Fibroblast of lung (primary cell): ENCODE results near the gene GAPDHS. TPM values are rescaled to one million over a fixed set of nuclear protein-coding genes. Genes with fewer than 3 reads are reported as not detected.
A peak's percentile ranks its signal among the peaks of the same experiment; 100 is the strongest.

Experiments
- DNase-seq, 2 donors: peaks; one replicate each; pipeline versions ENCODE4 v3.0.0 to v3.0.0-alpha.2; 2010; ENCODE audit warnings: low read depth in 2 of 2
- H2AFZ ChIP-seq: 2 replicates; pipeline ENCODE4 v1.5.1; 2012; ENCODE audit warnings: low read length, control low read depth, inconsistent platforms
- H3K27ac ChIP-seq: 2 replicates; pipeline ENCODE4 v1.5.1; 2011; ENCODE audit warnings: low read length, control low read depth; ENCODE audit not compliant: insufficient read depth
- H3K27me3 ChIP-seq: 2 replicates; pipeline ENCODE4 v1.5.1; 2011; ENCODE audit warnings: mild to moderate bottlenecking, low read length; ENCODE audit not compliant: control insufficient read depth, insufficient read depth
- H3K36me3 ChIP-seq: 2 replicates; pipeline ENCODE4 v1.5.1; 2011; ENCODE audit warnings: low read length; ENCODE audit not compliant: control insufficient read depth, insufficient read depth
- H3K4me1 ChIP-seq: 2 replicates; pipeline ENCODE4 v1.5.1; 2011; ENCODE audit warnings: low read length; ENCODE audit not compliant: control insufficient read depth, insufficient read depth; ENCODE audit errors: extremely low read depth
- H3K4me2 ChIP-seq: 2 replicates; pipeline ENCODE4 v1.5.1; 2011; ENCODE audit warnings: low read length, control low read depth; ENCODE audit not compliant: insufficient read depth; ENCODE audit errors: extremely low read depth
- H3K4me3 ChIP-seq, 4 experiments: fragments of 200-600 bp in 1 of 4; sonication (generic) in 1 of 4; replicated peaks in 1 of 4; 2 replicates each; pipeline ENCODE4 v1.5.1; 2011 to 2016; ENCODE audit warnings: low read length in 4 of 4, low read depth in 3 of 4, mild to moderate bottlenecking in 3 of 4, control low read depth in 2 of 4, inconsistent platforms in 1 of 4, mixed read lengths in 1 of 4; ENCODE audit not compliant: insufficient read depth in 1 of 4; ENCODE audit errors: control extremely low read depth in 1 of 4
- H3K79me2 ChIP-seq: 2 replicates; pipeline ENCODE4 v1.5.1; 2012; ENCODE audit warnings: mild to moderate bottlenecking, low read length, inconsistent platforms; ENCODE audit not compliant: control insufficient read depth, insufficient read depth
- H3K9ac ChIP-seq: 2 replicates; pipeline ENCODE4 v1.5.1; 2011; ENCODE audit warnings: mild to moderate bottlenecking, low read length, control low read depth; ENCODE audit not compliant: insufficient read depth
- H3K9me3 ChIP-seq: 2 replicates; pipeline ENCODE4 v1.5.1; 2012; ENCODE audit warnings: low read depth, low read length; ENCODE audit not compliant: control insufficient read depth, insufficient read depth
- H4K20me1 ChIP-seq: 2 replicates; pipeline ENCODE4 v1.5.1; 2011; ENCODE audit warnings: low read length; ENCODE audit not compliant: control insufficient read depth, insufficient read depth; ENCODE audit errors: extremely low read depth
- EZH2 ChIP-seq: IDR thresholded peaks from 2 replicates; pipeline ENCODE4 v1.5.1; 2012; ENCODE audit warnings: low read length, control low read depth, mild to moderate bottlenecking; ENCODE audit errors: missing control alignments
- polyA plus RNA-seq, 2 donors: library from polyadenylated mRNA; depleted of rRNA in 1 of 2; stranded (reverse) in 1 of 2; unstranded in 1 of 2; fragments of >200 nt; gene quantifications; 2 replicates each; pipeline ENCODE4 v1.2.1, GENCODE V29; 2011 to 2012; ENCODE audit warnings: missing spikeins in 1 of 2
- total RNA-seq: library from RNA; depleted of rRNA; stranded (reverse); fragments of >200 nt; gene quantifications from 2 replicates; pipeline ENCODE4 v1.2.1, GENCODE V29; 2014
- TF ChIP-seq, protein P1 (sequence below), 2 donors: IDR thresholded peaks in 1 of 2; conservative IDR thresholded peaks in 1 of 2; 1 replicate in 1 of 2; 2 replicates in 1 of 2; pipeline ENCODE4 v1.5.1; 2011 to 2012; ENCODE audit warnings: low read length in 2 of 2, control low read depth in 1 of 2, inconsistent platforms in 1 of 2, low read depth in 1 of 2, mild to moderate bottlenecking in 1 of 2

Gene GAPDHS
- total and polyA plus RNA-seq, 2 donors (not counting 1 experiment from before 2014, with no cell fraction given), result not detected

DNA sequence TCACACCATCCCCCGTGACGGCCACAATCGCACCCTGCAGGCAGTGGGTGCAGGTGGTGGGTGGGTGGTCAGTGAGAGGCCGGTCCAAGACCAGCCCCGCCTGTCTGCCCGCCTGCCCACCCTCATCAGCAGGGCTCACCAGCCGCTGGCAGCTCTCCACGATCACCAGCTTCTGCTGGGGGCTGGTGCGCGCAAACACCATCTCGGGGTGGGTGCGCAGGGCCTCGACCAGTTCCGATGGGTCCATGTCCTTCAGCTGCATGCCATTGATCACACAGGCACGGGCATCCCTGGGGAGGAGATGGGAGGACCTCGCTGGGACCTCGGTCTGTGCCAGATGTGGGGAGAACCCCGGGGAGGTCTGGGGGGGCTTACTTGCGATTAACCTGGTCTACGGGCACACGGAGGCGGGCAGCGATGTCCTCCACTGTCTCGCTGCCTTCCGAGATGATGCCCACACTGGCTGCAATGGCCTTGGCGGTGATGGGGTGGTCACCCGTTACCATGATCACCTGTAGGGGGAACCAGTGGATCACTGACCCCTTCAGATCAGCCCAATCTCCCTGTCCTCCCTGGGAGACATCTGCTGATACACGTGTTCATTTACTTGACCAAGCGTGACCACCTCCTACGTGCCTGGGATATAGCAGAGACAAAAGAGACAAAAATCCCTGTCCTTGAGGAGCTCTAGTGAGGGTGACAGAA is 22.2 kb downstream of the GAPDHS start:
- Histone ChIP-seq H3K9ac (no peak overlapping the region), H3K4me2 (no peak overlapping the region), H2AFZ (no peak overlapping the region), H3K27ac (no peak overlapping the region), H3K4me3 (no peak overlapping the region), H3K4me1 (peaks cover 5% of the 10 kb centered on the region), H3K9me3 (no peaks in the 10 kb centered on the region), H4K20me1 (no peaks in the 10 kb centered on the region), H3K36me3 (no peaks in the 10 kb centered on the region), H3K79me2 (no peaks in the 10 kb centered on the region), H3K27me3 (peaks cover 26% of the 10 kb centered on the region)
- DNase-seq, result peak; percentile 22 to 24
- TF ChIP-seq, protein P1, sequence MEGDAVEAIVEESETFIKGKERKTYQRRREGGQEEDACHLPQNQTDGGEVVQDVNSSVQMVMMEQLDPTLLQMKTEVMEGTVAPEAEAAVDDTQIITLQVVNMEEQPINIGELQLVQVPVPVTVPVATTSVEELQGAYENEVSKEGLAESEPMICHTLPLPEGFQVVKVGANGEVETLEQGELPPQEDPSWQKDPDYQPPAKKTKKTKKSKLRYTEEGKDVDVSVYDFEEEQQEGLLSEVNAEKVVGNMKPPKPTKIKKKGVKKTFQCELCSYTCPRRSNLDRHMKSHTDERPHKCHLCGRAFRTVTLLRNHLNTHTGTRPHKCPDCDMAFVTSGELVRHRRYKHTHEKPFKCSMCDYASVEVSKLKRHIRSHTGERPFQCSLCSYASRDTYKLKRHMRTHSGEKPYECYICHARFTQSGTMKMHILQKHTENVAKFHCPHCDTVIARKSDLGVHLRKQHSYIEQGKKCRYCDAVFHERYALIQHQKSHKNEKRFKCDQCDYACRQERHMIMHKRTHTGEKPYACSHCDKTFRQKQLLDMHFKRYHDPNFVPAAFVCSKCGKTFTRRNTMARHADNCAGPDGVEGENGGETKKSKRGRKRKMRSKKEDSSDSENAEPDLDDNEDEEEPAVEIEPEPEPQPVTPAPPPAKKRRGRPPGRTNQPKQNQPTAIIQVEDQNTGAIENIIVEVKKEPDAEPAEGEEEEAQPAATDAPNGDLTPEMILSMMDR (conservative IDR thresholded peaks at IDR 0.05 in 1 of 2, IDR thresholded peaks at IDR 0.05 in 1 of 2; ENCODE audit: low read depth in 1 of 2, low read length in 2 of 2), result peak in 1 of 2 donors; percentile 32
- TF ChIP-seq EZH2, result no peak

DNA sequence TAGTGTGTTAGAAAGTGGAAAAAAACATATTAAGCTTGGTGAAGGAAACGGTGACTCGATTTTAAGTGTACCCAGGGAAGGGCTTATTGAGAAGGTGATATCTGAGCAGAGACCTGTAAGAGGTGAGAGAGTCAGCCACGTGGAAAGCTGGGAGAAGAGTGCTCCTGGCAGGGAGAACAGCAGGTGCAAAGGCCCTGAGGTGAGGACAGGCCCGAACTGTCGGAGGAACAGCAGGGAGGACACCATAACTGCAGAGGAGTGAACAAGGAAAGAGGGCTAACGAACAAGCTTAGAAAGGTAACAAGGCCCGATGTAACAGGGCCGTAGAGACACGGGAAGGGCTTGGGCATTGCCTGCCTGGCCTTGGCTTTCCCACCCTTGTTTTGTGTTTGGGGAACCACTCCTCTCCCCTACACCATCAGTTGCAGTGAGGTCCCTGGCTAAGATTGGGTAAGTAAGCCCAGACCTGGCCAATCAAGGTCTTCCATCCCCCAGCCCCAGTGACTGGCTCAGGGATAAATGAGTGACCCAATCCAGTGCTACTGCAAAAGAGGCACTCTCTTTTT is 22.9 kb downstream of the GAPDHS start:
- H4K20me1 ChIP-seq, result no peaks in the 10 kb centered on the region
- peaks cover 26% of the 10 kb centered on the region for H3K27me3 ChIP-seq
- no peak overlapping the region for H2AFZ ChIP-seq
- no peak for TF ChIP-seq EZH2
- TF ChIP-seq, protein P1 (conservative IDR thresholded peaks at IDR 0.05 in 1 of 2, IDR thresholded peaks at IDR 0.05 in 1 of 2; ENCODE audit: low read depth in 1 of 2, low read length in 2 of 2), result no peak
- no peaks in the 10 kb centered on the region for H3K36me3 ChIP-seq
- H3K9ac ChIP-seq, result no peak overlapping the region
- peaks cover 5% of the 10 kb centered on the region for H3K4me1 ChIP-seq
- no peak overlapping the region for H3K27ac ChIP-seq
- H3K79me2 ChIP-seq, result no peaks in the 10 kb centered on the region
- H3K4me3 ChIP-seq, result no peak overlapping the region
- no peaks in the 10 kb centered on the region for H3K9me3 ChIP-seq
- H3K4me2 ChIP-seq, result no peak overlapping the region
- DNase-seq, result no peak

DNA sequence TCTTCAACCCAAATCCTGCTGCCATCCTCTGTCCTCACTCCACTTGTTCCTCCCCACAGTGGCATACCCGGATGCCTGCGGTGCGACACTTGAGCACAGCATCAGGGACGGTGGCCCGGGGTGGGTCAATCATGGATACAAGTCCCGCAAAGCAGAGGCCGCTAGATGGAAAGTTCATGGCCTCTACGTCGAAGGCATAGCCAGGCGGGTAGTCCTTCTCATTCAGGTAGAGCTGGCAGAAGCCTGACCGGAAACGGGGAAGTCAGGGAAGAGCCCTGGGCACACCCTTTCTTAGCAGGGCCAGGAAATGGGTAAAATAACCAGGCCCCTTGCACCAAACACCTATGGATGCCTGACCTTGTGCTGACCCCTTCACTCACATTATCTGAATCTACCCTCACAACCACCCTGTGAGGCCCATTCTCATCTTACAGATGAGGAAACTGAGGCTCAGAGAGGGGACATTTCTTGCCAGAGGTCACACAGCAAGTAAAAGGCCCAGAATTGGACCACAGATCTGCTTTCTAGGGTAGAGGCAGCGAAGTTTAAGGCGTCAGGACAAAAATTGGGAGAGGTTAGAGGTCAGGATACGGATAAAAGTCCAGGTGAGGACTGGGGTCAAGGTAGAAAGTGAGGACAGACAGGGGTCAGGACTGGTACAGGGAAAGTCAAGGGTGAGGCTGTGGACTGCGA is 23.7 kb downstream of the GAPDHS start:
- Histone ChIP-seq H2AFZ (no peak overlapping the region), H4K20me1 (no peaks in the 10 kb centered on the region), H3K36me3 (no peaks in the 10 kb centered on the region), H3K4me3 (no peak overlapping the region), H3K4me1 (peaks cover 5% of the 10 kb centered on the region), H3K27ac (no peak overlapping the region), H3K27me3 (peaks cover 26% of the 10 kb centered on the region), H3K4me2 (no peak overlapping the region), H3K9ac (no peak overlapping the region), H3K79me2 (no peaks in the 10 kb centered on the region), H3K9me3 (no peaks in the 10 kb centered on the region)
- TF ChIP-seq, protein P1 (conservative IDR thresholded peaks at IDR 0.05 in 1 of 2, IDR thresholded peaks at IDR 0.05 in 1 of 2; ENCODE audit: low read depth in 1 of 2, low read length in 2 of 2), result no peak
- no peak for TF ChIP-seq EZH2
- DNase-seq, result no peak
